Endodermal cell (in vitro differentiated cells): ENCODE results near the gene OR5AL1. TPM values are rescaled to one million over a fixed set of nuclear protein-coding genes. Genes with fewer than 3 reads are reported as not detected.

Source experiments
- DNase-seq: peaks from one replicate; pipeline ENCODE4 v3.0.0-alpha.2; 2017
- H3K27ac ChIP-seq: 2 replicates; pipeline ENCODE4 v1.5.1; 2013; ENCODE audit warnings: mild to moderate bottlenecking, low read depth, low read length, moderate library complexity
- H3K27me3 ChIP-seq: 2 replicates; pipeline ENCODE4 v1.6.1; 2013; ENCODE audit warnings: mild to moderate bottlenecking, low read length, moderate library complexity; ENCODE audit not compliant: insufficient read depth, control insufficient read depth, poor library complexity, severe bottlenecking
- H3K36me3 ChIP-seq: 2 replicates; pipeline ENCODE4 v1.7.0; 2013; ENCODE audit warnings: mild to moderate bottlenecking, low read length, moderate library complexity; ENCODE audit not compliant: control insufficient read depth, insufficient read depth
- H3K4me1 ChIP-seq: one replicate; pipeline ENCODE4 v1.7.0; 2013; ENCODE audit warnings: low read length; ENCODE audit not compliant: control insufficient read depth, insufficient read depth
- H3K4me3 ChIP-seq: 2 replicates; pipeline ENCODE4 v1.5.1; 2013; ENCODE audit warnings: mild to moderate bottlenecking, low read length, moderate library complexity
- H3K9ac ChIP-seq: 2 replicates; pipeline ENCODE4 v1.6.1; 2013; ENCODE audit warnings: mild to moderate bottlenecking, low read length, moderate library complexity; ENCODE audit not compliant: poor library complexity, severe bottlenecking; ENCODE audit errors: extremely low read depth
- H3K9me3 ChIP-seq: 2 replicates; pipeline ENCODE4 v1.6.1; 2013; ENCODE audit warnings: mild to moderate bottlenecking, low read length, moderate library complexity; ENCODE audit not compliant: control insufficient read depth
- H3K27ac Mint-ChIP-seq: 2 replicates; pipeline ENCODE4 v1.8.0; 2020; ENCODE audit warnings: mixed read lengths
- H3K27me3 Mint-ChIP-seq: 2 replicates; pipeline ENCODE4 v1.8.0; 2021; ENCODE audit warnings: mild to moderate bottlenecking, mixed read lengths; ENCODE audit not compliant: insufficient read depth
- H3K36me3 Mint-ChIP-seq: 2 replicates; pipeline ENCODE4 v1.8.0; 2020; ENCODE audit warnings: low read depth, mixed read lengths
- H3K4me1 Mint-ChIP-seq: 2 replicates; pipeline ENCODE4 v1.8.0; 2020; ENCODE audit warnings: mixed read lengths
- H3K4me3 Mint-ChIP-seq: 2 replicates; pipeline ENCODE4 v1.8.0; 2020; ENCODE audit warnings: mild to moderate bottlenecking, moderate library complexity, mixed read lengths
- H3K9me3 Mint-ChIP-seq: 2 replicates; pipeline ENCODE4 v1.8.0; 2020; ENCODE audit warnings: mild to moderate bottlenecking, mixed read lengths
- WGBS, 2 experiments: methylation state at CpG; one replicate each; pipeline versions ENCODE4 v1.1.5 to v1.1.7; 2013; ENCODE audit warnings: missing lambda C conversion rate in 2 of 2, mixed read lengths in 1 of 2; ENCODE audit not compliant: insufficient coverage in 1 of 2, insufficient read length in 1 of 2; 5-methylcytosine and 5-hydroxymethylcytosine counted together
- total RNA-seq, 2 donors: library from RNA; stranded (reverse); fragmentation: NEBNext Ultra II Directional in 1 of 2; extraction: Animal tissue kit (Norgen Biotek cat#: 25700) in 1 of 2; gene quantifications; 2 replicates in 1 of 2; 3 replicates in 1 of 2; pipeline ENCODE4 v1.2.1, GENCODE V29; 2021
- TF ChIP-seq, protein P1 (sequence below): fragments of 200-600 bp; sonication (generic); conservative IDR thresholded peaks from 2 replicates; pipeline ENCODE4 v1.5.0; 2021; ENCODE audit warnings: antibody characterized with exemption, mild to moderate bottlenecking

OR5AL1 gene
- total RNA-seq, 2 donors from 2014 or later = not detected

DNA sequence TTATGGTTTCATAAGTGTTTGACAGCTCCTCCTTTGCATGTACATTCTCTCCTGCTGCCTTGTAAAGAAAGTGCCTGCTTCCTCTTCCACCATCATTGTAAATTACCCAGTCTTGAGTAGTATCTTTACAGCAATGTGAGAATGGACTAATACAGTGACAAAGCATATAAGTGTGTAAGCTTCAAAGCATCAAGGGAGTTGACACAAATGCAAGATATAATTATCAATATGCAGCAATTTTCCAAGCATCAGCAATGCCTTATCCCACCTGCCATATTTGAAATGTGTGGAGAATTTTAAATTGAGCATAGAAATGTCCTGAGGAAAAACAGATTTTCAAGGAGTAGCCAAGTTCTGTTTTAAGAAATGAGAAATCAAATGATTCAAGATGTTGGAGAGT is 1.7 kb upstream of the OR5AL1 start:
- H3K36me3 Mint-ChIP-seq = no peaks in the 10 kb centered on the region
- no peaks in the 10 kb centered on the region for H3K9me3 ChIP-seq
- no peak for DNase-seq
- TF ChIP-seq, protein P1, sequence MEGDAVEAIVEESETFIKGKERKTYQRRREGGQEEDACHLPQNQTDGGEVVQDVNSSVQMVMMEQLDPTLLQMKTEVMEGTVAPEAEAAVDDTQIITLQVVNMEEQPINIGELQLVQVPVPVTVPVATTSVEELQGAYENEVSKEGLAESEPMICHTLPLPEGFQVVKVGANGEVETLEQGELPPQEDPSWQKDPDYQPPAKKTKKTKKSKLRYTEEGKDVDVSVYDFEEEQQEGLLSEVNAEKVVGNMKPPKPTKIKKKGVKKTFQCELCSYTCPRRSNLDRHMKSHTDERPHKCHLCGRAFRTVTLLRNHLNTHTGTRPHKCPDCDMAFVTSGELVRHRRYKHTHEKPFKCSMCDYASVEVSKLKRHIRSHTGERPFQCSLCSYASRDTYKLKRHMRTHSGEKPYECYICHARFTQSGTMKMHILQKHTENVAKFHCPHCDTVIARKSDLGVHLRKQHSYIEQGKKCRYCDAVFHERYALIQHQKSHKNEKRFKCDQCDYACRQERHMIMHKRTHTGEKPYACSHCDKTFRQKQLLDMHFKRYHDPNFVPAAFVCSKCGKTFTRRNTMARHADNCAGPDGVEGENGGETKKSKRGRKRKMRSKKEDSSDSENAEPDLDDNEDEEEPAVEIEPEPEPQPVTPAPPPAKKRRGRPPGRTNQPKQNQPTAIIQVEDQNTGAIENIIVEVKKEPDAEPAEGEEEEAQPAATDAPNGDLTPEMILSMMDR = no peak
- H3K4me1 Mint-ChIP-seq = no peaks in the 10 kb centered on the region
- no peak overlapping the region for H3K27ac ChIP-seq
- no peak overlapping the region for H3K27ac Mint-ChIP-seq
- no peaks in the 10 kb centered on the region for H3K9me3 Mint-ChIP-seq
- no peaks in the 10 kb centered on the region for H3K36me3 ChIP-seq
- H3K27me3 Mint-ChIP-seq = no peaks in the 10 kb centered on the region
- H3K4me3 ChIP-seq = no peak overlapping the region
- no peak overlapping the region for H3K9ac ChIP-seq
- no peaks in the 10 kb centered on the region for H3K4me1 ChIP-seq
- H3K27me3 ChIP-seq = no peaks in the 10 kb centered on the region
- H3K4me3 Mint-ChIP-seq = no peak overlapping the region

DNA sequence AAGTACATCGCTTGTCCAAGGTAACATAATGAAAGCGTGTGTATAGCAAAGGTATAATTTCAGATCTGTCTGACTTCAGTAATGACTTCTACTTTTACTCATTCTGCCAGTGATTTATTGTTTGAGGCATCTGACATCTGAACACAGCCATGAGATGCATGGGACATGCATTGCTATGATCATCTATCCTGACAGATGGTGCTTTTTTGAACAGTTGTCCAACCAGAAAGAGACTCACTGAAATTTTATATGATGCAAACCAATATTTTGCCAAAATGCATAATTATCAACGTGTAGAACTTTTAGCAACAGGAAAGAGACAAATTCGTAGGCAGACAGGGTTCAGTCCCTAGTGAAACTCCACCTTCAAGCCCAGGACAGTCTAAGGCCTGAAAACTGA is 41.0 kb downstream of the OR5AL1 start:
- Histone ChIP-seq H3K9me3 (no peaks in the 10 kb centered on the region), H3K4me3 (no peak overlapping the region), H3K4me1 (no peaks in the 10 kb centered on the region), H3K9ac (no peak overlapping the region), H3K36me3 (no peaks in the 10 kb centered on the region), H3K27me3 (no peaks in the 10 kb centered on the region), H3K27ac (no peak overlapping the region)
- no peaks in the 10 kb centered on the region for H3K27me3 Mint-ChIP-seq
- TF ChIP-seq, protein P1 = no peak
- peaks cover 8% of the 10 kb centered on the region for H3K4me1 Mint-ChIP-seq
- H3K27ac Mint-ChIP-seq = no peak overlapping the region
- 91 to 94% methylated on average over 4 of the region's 4 CpGs for WGBS, 2 experiments
- no peaks in the 10 kb centered on the region for H3K36me3 Mint-ChIP-seq
- H3K9me3 Mint-ChIP-seq = no peaks in the 10 kb centered on the region
- DNase-seq = no peak
- H3K4me3 Mint-ChIP-seq = no peak overlapping the region

DNA sequence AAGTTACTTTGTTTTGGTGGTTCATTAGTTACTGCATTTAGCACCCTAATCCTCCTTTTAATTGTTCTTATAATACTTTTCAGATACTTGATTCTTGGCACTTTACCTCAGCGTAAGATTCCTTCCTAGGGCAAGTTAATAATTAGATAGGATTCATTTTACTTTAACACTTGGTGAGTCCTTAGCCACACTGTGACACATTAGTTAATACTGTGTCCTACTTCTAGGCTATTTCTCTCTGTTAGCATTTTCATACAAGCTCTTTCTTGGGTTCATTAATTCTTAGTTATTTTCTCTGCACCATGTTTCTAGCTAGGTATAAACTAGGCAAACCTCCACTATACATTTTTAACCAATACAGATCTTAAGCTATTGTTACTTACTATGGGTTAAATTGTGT is 44.6 kb downstream of the OR5AL1 start:
- Histone ChIP-seq H3K9me3 (peaks cover 6% of the 10 kb centered on the region), H3K27me3 (no peaks in the 10 kb centered on the region), H3K4me1 (no peaks in the 10 kb centered on the region), H3K9ac (no peak overlapping the region), H3K36me3 (no peaks in the 10 kb centered on the region), H3K4me3 (no peak overlapping the region), H3K27ac (no peak overlapping the region)
- H3K9me3 Mint-ChIP-seq = no peaks in the 10 kb centered on the region
- H3K4me1 Mint-ChIP-seq = peaks cover 10% of the 10 kb centered on the region
- TF ChIP-seq, protein P1 = no peak
- DNase-seq = no peak
- no peak overlapping the region for H3K27ac Mint-ChIP-seq
- H3K27me3 Mint-ChIP-seq = no peaks in the 10 kb centered on the region
- no peaks in the 10 kb centered on the region for H3K36me3 Mint-ChIP-seq
- no peak overlapping the region for H3K4me3 Mint-ChIP-seq
- 91% methylated on average over 1 of the region's 1 CpG; no CpG with 5 or more reads in 1 of the 2 experiments for WGBS, 2 experiments

Other genes with a start within 250 kb of the OR5AL1 start
- not detected for gene OR5J2, start 236.1 kb upstream of the OR5AL1 start, total RNA-seq
- gene OR5T2, start 178.4 kb upstream of the OR5AL1 start, total RNA-seq = not detected
- gene OR5T3, start 160.4 kb upstream of the OR5AL1 start, total RNA-seq = not detected
- not detected for gene OR5T1, start 138.5 kb upstream of the OR5AL1 start, total RNA-seq
- not detected for gene OR8H1, start 120.4 kb upstream of the OR5AL1 start, total RNA-seq
- not detected for gene OR8K3, start 97.6 kb upstream of the OR5AL1 start, total RNA-seq
- gene OR8K1, start 66.7 kb upstream of the OR5AL1 start, total RNA-seq = not detected
- not detected for gene OR8J1, start 58.4 kb upstream of the OR5AL1 start, total RNA-seq
- gene OR8U1, start 37.1 kb upstream of the OR5AL1 start, total RNA-seq = not detected
- not detected for gene OR5M3, start 60.7 kb downstream of the OR5AL1 start, total RNA-seq
- gene OR5M8, start 78.7 kb downstream of the OR5AL1 start, total RNA-seq = not detected
- not detected for gene OR5M11, start 130.6 kb downstream of the OR5AL1 start, total RNA-seq
- not detected for gene OR5M10, start 165.0 kb downstream of the OR5AL1 start, total RNA-seq
- not detected for gene OR5M1, start 202.2 kb downstream of the OR5AL1 start, total RNA-seq
- not detected for gene OR5AP2, start 229.7 kb downstream of the OR5AL1 start, total RNA-seq